Fibroblast of villous mesenchyme (primary cell): ENCODE results near the gene NBEA. TPM values are rescaled to one million over a fixed set of nuclear protein-coding genes. Genes with fewer than 3 reads are reported as not detected.

Source experiments
- DNase-seq: peaks from one replicate; pipeline ENCODE4 v3.0.0-alpha.2; 2010; ENCODE audit warnings: low read depth
- H3K4me3 ChIP-seq: 2 replicates; pipeline ENCODE4 v1.5.1; 2011; ENCODE audit warnings: low read depth, mild to moderate bottlenecking, low read length
- total RNA-seq: library from RNA; depleted of rRNA; stranded (reverse); fragments of >200 nt; gene quantifications from 2 replicates; pipeline ENCODE4 v1.2.3, GENCODE V29; 2012
- TF ChIP-seq, protein P1 (sequence below): IDR thresholded peaks from 2 replicates; pipeline ENCODE4 v1.5.1; 2012; ENCODE audit warnings: low read depth, mild to moderate bottlenecking, low read length; ENCODE audit not compliant: insufficient read depth

Gene NBEA
- total RNA-seq, 1 donor: 9.5 TPM

DNA sequence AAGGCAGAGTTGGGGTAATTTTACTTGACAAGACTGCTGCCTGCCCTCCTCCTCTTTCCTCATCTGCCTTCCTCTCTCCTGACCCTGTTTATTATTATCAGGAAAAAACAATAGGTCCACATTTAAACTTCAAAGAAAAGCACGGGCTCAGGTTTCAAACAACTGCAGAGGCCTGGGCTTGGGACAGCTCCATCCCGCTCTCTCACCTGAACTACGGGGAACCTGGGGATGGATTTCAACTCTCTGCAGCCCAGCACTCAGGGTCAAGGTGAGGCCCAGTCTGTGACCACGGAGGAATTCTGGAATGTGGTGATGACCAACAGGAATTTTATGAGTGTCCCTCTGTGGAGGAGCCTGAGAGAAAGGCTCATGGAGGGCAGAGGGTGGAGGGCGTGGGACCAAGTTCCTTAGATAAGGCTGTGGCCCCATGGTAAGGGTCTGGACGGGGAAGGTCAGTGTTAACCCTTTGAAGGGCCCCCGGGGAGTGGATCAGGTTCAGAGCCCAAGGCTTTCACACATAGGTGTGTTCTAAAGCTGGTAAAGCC lies 755.2 kb downstream of the NBEA start:
- DNase-seq: no peak
- TF ChIP-seq, protein P1, sequence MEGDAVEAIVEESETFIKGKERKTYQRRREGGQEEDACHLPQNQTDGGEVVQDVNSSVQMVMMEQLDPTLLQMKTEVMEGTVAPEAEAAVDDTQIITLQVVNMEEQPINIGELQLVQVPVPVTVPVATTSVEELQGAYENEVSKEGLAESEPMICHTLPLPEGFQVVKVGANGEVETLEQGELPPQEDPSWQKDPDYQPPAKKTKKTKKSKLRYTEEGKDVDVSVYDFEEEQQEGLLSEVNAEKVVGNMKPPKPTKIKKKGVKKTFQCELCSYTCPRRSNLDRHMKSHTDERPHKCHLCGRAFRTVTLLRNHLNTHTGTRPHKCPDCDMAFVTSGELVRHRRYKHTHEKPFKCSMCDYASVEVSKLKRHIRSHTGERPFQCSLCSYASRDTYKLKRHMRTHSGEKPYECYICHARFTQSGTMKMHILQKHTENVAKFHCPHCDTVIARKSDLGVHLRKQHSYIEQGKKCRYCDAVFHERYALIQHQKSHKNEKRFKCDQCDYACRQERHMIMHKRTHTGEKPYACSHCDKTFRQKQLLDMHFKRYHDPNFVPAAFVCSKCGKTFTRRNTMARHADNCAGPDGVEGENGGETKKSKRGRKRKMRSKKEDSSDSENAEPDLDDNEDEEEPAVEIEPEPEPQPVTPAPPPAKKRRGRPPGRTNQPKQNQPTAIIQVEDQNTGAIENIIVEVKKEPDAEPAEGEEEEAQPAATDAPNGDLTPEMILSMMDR: no peak
- H3K4me3 ChIP-seq: no peak overlapping the region

DNA sequence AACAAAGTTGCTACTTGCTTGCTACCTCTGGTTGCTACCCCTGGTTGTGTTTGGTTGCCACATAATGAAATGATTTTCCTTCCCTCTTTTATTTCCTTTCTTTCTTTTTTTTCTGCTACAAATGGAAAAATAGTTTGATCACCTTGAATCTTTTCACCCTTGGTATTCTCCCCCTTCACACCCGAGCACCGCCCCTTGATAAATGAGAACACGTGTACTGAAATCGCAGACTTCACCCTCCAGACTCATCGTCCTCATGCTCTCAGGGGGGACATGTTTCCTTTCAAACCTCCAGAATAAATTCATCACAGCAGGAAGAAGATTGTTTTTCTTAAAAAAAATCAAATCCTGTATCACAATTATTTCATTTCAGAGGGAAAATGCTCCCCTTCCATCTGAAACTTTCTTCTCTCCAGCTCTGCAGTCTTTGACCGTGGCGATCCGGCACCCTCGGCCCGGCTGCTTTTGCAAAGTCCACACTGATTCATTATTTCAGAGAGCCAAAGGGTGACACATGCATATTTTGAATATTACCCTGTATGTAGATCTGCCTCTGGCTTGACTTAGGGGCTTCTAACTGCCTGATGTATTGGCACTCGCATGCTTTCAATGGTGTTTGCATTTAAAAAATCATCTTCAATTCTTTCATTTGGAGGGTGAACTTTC lies 757.0 kb downstream of the NBEA start:
- TF ChIP-seq, protein P1: no peak
- H3K4me3 ChIP-seq: no peak overlapping the region
- DNase-seq: no peak

- no peak overlapping the region for H3K4me3 ChIP-seq
- no peak for DNase-seq
- TF ChIP-seq, protein P1: no peak
These were observed 757.9 kb downstream of the NBEA start for GRCh38 chr13:35699825-35700510.

GRCh38 chr13:35700671-35701070 lies 758.6 kb downstream of the NBEA start:
- no peak overlapping the region for H3K4me3 ChIP-seq
- DNase-seq: no peak
- TF ChIP-seq, protein P1: no peak

GRCh38 chr13:35702316-35702715 lies 760.2 kb downstream of the NBEA start:
- no peak for DNase-seq
- no peak overlapping the region for H3K4me3 ChIP-seq
- TF ChIP-seq, protein P1: no peak

DNA sequence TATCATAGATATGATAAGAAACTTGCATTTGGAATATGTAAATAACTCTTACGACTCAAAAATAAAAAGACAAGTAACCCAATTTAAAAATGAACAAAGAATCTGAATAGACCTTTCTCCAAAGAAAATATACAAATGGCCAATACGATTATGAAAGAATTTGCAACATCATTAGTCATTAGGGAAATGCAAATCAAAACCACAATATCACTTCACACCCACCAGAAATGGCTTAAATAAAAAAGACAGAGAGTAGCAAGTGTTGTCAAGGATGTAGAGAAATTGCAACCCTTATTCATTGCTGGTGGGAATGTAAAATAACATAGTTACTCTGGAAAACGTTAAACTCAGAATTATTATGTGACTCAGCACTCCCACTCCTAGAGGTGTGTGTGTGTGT lies 761.0 kb downstream of the NBEA start:
- no peak overlapping the region for H3K4me3 ChIP-seq
- no peak for DNase-seq
- TF ChIP-seq, protein P1: no peak
